Measurements from ENCODE around the gene NCDN.

NCDN gene

DNA sequence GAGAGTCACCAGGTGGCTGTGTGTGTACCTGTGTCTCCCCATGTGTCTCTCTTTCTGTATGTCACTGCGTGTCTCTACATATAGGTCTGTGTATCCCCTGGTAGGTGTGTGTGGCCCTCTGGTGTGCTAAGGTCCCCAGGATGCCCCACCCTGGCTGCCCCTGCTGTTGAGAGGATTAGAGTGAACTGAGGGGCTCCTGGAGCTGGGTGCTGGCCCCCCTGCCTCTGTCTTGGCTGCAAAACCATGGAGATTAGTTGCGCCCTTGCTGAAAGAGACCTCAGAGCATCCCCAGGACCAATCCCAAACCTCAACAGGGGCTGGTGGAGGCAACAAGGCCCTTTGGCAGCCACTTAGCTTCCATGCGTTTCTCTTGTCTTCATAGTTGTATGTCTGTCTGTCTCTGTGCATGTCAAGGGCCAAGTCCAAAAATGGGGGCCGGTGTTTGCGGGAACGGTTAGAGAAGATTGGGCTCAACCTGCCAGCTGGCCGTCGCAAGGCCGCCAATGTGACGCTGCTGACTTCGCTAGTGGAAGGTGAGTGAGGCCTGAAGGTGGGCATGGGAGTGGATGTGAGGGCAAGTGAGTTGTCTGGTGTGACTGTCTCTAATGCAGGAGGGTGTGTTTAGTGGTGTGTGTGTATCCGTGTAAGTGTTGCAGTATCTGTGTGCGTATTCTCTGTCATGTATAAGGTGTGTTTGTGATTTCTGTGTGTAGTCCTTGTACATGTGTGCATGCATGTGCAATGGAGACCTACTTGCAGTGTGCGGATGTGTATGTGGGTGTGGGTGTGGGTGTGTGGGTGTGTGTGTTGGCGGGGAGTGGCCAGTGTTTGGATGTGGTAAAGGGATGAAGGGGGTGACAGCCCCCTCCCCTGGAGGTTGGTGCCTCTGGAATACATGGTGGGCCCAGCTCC lies 32.2 kb downstream of the NCDN start:
- no peak for DNase-seq (ENCODE audit: low read depth, low spot score)

DNA sequence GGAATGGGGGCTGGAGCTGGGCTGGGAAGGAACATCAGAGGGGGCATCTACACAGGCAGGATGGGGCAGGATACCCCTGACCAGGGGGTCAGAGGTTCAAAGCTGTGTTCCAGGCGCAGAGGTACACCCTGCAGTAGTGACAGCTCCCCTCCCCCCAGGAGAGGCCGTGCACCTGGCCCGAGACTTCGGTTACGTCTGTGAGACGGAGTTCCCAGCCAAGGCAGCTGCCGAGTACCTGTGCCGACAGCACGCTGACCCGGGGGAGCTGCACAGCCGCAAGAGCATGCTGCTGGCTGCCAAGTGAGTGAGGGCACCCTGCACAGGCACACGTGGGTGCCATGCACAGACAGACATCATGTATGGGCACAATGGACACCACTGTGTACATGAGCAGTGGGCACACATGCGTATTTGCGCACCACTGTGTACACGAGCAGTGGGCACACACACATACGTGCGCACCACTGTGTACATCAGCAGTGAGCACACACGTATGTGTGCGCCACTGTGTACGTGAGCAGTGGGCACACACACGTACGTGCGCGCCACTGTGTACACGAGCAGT lies 33.0 kb downstream of the NCDN start:
- no peak for DNase-seq (ENCODE audit: low read depth, low spot score)

DNA sequence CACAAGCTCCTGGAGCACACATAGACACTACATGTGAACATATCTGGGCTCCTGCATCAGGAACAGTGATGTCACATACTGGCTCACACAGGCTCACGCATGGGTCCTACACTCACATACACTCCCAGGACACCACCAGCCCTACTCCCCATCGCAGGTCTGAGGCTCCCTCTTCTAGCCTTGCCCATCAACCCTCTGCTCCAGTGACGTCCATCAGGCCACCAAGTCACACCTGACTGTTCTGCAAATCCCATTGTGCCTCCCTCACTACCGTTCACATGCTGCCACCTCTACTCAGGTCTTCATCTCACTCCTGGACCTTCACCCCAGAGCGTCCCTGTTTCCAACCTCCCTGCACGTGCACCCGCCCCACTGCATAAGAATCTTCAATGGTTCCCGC lies 33.6 kb downstream of the NCDN start:
- no peak for DNase-seq (ENCODE audit: low read depth, low spot score)

DNA sequence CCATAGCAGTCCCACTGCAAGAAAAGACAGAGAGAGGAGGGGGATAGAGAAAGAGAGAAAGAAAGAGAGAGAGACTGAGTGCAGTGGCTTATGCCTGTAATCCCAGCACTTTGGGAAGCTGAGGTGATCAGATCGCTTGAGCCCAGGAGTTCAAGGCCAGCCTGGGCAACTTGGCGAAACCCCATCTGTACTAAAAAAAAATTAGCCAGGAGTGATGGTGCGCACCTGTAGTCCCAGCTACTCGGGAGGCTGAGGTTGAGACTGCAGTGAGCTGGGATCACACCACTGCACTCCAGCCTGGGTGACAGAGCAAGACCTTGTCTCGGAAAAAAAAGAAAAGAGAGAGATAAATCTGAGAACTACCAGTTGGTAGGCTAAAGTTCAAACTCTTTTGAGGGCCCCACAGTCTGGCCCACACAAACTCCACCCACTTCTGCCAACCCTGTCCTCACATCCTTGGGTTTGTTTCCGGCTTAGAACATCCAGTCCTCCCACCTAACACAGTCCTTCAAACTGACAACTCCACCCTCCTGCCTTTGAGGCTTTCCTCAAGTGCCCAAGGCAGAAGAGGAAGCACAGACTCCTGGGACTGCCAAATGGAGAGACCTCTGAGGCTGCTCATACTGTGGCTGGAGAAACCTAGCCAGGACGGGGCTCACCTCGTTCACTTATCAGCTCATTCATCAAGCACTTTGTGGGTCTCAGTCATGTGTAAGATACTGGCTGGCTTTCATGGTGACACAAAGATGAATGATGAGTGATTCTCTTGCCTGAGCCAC lies 35.6 kb downstream of the NCDN start:
- no peak for DNase-seq (ENCODE audit: low read depth, low spot score)

DNA sequence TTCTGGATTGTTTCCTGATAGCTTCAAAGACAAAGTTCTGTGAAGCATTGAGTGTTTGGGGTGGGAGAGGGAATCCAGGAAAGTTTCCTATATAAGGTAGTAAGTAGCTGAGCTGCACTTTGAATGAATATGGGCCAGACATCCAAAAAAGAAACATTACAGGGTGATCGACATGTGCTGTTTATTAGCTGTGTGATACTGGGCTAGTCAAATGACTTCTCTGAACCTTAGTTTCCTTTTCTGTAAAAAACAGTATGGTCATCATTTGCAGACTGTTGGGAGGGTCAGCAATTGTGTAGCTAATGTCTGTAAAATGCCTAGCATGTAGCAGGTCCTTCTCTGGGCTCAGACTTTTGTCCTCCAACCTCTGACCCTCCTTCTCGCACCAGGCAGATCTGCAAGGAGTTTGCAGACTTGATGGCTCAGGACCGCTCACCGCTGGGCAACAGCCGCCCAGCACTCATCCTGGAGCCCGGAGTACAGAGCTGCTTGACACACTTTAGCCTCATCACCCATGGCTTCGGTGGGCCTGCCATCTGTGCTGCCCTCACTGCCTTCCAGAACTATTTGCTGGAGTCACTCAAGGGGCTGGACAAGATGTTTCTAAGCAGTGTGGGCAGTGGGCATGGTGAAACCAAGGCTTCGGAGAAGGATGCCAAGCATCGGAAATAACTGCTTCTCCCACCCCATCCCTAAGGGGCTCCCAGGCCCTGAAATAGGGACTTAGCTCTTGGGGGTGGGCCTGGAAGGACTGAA lies 36.6 kb downstream of the NCDN start:
- DNase-seq (ENCODE audit: low read depth, low spot score), result no peak

DNA sequence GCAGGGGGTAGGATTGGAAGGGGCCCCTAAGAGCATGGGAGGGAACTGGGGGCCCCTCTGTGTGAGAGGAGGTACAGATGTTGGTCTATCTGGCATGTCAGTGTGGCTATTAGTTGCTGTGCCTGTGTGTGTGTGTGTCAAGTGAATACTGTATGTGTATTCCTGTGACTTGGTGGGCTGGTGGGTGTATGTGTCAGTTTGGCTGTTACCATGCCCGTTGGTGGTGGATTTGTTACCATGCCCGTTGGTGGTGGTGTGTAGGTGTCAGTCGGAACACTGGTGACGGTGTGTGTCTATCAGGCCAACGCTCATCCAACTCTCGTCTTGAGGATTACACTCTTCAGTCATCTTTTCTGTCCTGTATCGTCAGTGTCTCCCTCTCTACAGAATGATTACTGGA lies 38.1 kb downstream of the NCDN start:
- no peak for DNase-seq (ENCODE audit: low read depth, low spot score)

DNA sequence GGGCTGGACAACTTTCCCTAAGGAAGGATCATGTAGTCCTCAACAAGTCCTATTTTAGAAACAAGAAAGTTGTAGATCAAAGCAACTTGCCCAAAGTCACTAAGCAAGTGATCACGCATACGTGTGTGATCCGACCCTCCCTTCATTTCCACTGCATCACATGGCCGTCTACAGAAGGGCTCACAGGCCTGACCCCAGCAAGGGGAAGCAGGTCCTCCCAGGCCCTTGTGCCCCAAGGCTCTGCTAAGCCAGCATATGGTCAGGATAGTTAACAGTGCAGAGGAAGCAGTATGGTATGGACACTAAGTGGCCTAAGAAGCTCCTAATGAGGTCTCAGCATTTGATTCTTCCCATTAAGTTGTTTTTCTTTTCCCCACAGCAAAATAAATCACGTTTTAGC lies 40.3 kb downstream of the NCDN start:
- DNase-seq (ENCODE audit: low read depth, low spot score), result no peak

DNA sequence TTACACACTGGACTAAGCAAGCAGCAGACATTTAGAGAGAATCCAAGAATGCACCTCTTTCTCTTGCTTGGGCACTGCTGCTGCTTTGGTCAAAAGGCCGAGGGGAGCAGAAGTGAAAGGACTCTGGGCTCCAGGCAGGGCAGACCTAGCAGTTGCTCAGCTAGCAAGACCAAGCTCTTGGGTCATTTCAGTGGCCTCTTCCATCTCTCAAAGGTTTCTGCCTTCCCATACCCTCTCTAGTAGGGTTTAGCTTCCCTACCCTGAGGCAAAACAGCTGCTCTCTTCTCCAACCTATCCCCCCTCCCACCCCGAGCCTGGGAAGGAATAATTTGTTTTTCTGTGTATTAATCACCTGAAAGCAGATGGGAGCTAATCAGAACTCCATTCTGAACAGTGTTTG lies 41.3 kb downstream of the NCDN start:
- no peak for DNase-seq (ENCODE audit: low read depth, low spot score)

DNA sequence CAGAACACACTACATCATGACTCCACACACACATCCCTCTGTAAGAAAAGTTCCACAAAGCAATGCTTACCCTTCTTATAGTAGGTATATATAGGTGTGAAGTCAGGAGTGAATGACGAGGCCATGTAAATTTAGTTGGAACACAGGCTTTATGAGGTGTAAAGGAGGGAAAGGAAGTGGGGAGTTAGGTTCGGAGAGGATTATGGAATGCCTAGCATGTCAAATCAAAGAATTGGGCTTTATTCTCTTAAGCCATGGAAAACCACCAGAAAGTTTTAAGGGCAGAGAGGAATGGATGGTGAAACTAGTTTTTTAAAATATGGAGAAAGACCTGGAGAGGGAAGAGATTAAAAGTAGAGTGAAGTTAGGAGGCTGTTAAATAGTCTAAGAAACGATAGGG lies 41.8 kb downstream of the NCDN start:
- DNase-seq (ENCODE audit: low read depth, low spot score), result no peak

DNA sequence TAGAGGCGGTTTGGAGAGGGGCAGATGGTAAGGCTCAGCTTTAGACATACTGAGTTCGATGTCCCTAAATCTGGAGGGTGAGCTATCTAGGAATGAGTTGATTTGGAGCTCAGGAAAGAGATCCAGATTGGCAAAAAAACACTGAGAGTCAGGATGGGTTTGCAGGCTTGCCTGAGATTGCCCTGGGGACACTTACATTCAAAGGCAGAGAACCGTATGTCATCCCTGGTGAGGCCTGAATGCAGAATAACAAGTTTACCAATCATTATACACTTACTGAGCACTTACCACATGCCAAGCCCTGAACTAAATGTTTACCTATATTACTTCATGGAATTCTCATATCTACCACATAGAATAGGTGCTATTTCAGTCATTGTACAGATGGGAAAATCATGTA lies 43.0 kb downstream of the NCDN start:
- no peak for DNase-seq (ENCODE audit: low read depth, low spot score)

DNA sequence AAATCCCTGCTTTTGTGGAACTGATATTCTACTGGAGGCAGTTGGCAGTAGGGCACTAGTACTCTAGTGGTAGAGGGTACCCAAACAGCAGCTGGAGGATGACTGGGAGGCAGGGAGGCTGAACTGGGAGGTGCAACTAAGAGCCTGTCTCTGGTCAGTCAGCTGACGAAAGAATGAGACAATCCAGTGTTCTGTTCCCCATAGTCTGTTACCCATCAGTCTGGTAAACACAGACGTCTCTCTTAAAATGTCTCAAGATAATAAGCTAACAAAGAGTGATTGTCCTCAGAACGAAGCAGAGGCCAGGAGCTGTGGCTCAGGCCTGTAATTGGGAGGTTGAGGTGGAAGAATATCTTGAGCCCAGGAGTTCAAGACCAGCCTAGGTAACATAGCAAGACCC lies 45.9 kb downstream of the NCDN start:
- no peak for DNase-seq (ENCODE audit: low read depth, low spot score)

DNA sequence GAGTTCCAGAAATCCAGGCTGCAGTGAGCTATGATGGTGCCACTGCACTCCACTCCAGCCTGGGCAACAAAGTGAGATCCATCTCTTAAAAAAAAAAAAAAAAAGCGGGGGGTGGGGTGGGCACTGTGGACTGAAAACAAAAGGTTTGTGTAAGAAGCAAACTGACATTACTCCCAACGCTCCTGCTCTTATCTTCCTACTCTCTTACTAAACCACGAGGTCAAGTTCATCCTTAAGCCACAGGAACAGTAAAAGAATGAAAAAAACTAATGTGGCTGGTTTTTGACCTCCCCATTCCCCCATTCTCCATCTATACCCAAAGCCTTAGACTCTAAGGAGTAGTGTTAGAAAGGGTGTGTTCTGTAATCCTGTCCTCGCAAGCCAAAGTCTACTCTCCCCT lies 46.3 kb downstream of the NCDN start:
- no peak for DNase-seq (ENCODE audit: low read depth, low spot score)

DNA sequence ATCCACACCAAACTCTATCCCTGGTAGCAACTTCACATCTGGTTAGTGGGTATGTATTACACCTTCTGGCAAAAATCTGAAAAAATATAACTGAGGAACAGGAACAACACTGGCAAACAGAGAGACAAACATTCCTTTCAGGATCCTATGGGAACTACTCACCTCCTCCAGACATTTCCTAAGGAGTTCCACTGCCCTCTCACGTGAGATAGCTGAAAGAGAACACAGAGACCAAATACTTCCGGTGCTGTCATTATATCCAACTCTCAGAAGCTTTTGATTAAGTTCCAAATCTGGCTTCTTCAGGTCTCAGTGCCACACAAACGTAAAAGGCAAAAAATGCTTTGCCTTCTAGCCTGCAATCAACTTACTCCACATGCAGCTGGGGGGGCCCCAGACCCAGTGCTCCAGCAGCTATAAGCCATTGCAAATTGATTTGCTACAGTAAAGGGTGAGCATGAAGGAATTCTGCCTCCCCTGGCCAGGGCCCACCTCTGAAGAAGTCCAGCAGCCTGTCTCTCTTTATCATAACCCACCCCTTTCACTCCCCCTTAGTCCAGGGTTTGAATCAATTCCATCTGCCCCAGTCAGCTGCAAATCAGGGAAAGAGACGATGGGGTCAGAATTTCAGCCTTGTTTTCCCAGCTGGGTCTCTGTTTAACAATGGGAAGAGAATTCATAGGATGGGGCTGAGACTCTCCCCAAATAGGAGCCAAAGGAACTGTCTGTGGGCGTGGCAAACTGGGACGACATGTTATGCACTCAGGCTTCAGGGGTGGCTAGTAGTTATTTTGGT lies 47.7 kb downstream of the NCDN start:
- no peak for DNase-seq (ENCODE audit: low read depth, low spot score)

DNA sequence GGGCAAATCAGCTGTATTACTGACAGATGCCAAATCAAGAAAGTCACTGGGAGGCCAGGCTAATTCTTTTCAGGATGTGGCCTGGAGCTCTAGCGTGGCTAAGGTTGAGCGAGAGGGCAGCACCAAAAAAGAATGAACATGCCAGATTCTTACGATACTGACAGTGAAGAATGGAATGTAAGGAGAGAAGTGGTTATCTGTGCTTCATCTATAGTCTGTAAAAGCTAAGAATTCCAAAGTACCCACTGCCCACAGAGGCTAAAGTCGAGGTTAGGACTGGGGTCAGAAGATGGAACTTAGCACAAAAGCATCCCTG lies 48.2 kb downstream of the NCDN start:
- no peak for DNase-seq (ENCODE audit: low read depth, low spot score)

DNA sequence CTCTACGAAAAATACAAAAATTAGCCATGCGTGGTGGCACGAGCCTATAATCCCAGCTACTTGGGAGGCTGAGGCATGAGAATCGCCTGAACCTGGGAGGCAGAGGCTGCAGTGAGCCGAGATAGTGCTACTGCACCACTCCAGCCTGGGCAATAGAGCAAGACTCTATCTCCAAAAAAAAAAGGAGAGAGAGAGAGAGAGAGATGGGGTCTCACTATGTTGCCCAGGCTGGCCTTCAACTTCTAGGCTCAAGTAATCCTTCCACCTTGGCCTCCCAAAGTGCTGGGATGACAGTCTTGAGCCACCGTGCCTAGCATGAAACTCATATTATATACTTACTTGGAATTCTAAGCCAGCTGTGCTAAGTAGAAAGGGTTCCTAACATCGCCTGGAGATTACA lies 54.1 kb downstream of the NCDN start:
- DNase-seq (ENCODE audit: low read depth, low spot score), result no peak

DNA sequence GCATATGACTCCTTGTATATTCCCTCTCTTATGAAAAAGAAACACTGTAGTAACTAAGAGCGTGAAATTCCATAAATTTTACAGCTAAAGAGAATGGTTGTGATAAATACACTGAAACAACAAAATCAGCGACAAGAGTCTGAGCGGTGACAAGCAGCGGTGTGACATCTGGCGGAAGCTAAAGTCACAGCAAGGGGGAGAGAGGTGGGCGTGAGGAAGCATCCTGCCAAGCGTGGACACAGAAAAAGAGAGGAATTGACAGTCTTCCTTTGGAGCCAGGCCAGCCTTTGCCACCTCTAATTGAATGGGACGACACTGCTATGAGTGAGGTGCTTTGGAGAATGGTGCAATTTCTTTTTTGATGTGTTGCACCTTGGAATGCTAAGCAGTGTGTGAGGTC lies 57.8 kb downstream of the NCDN start:
- DNase-seq (ENCODE audit: low read depth, low spot score), result no peak
